BJ (cell line): ENCODE data around the gene HIVEP3. TPM values are rescaled to one million over a fixed set of nuclear protein-coding genes. Genes with fewer than 3 reads are reported as not detected.

Experiments
- CTCF ChIA-PET: fragments of 350-600 bp; formaldehyde crosslinking; extraction: SDS; loops from one replicate; lab custom pipeline; 2021; ENCODE audit warnings: antibody characterized with exemption, inconsistent platforms; lab: Yijun Ruan, JAX
- POLR2A ChIA-PET: fragments of 300-600 bp; sonication (Branson Sonifier 250); formaldehyde crosslinking; extraction: SDS; loops from one replicate; lab custom pipeline; 2021; ENCODE audit warnings: antibody characterized with exemption; lab: Charles Lee
- DNase-seq: peaks from one replicate; pipeline ENCODE4 v3.0.0-alpha.2; 2011; ENCODE audit warnings: low read depth
- H3K27me3 ChIP-seq: 2 replicates; pipeline ENCODE4 v1.6.0; 2011; ENCODE audit warnings: low read length; ENCODE audit not compliant: control insufficient read depth, insufficient read depth
- H3K36me3 ChIP-seq: 2 replicates; pipeline ENCODE4 v1.5.1; 2011; ENCODE audit warnings: low read length; ENCODE audit not compliant: control insufficient read depth, insufficient read depth
- H3K4me3 ChIP-seq: 2 replicates; pipeline ENCODE4 v1.5.1; 2011; ENCODE audit warnings: low read depth, mild to moderate bottlenecking, control low read depth, low read length
- CTCF ChIP-seq: IDR thresholded peaks from 2 replicates; pipeline ENCODE4 v1.5.1; 2011; ENCODE audit warnings: low read depth, mild to moderate bottlenecking, control low read depth, inconsistent platforms, low read length, moderate library complexity; ENCODE audit not compliant: insufficient read depth
- polyA plus RNA-seq: library from polyadenylated mRNA; depleted of rRNA; stranded (reverse); fragments of >200 nt; gene quantifications from 2 replicates; pipeline ENCODE4 v1.2.3, GENCODE V29; 2011

The HIVEP3 gene
- polyA plus RNA-seq, 1 experiment, result 4.0 TPM

- no peak for TF ChIP-seq CTCF
Observed at GRCh38 chr1:41789661-41790330, 128.9 kb downstream of the HIVEP3 start.

GRCh38 chr1:41788427-41788826 lies 130.3 kb downstream of the HIVEP3 start:
- Histone ChIP-seq H3K36me3 (no peaks in the 10 kb centered on the region), H3K27me3 (no peaks in the 10 kb centered on the region), H3K4me3 (no peak overlapping the region)
- TF ChIP-seq CTCF, result no peak
- ChIA-PET CTCF (interaction anchor here (0.6 to 3.3 kb wide), 3 partner anchors 116 to 215 kb away, joined by 3 to 18 read pairs (median 3); no protein-coding TSS in a partner anchor), POLR2A (no interaction called here)
- DNase-seq, result no peak

More at GRCh38 chr1:41789661-41790330, 128.9 kb downstream of the HIVEP3 start:
- CTCF ChIA-PET, result interaction anchor here (1.1 to 3.3 kb wide), 2 partner anchors 207 to 216 kb away, joined by 3 to 18 read pairs; no protein-coding TSS in a partner anchor
- Histone ChIP-seq H3K27me3 (no peaks in the 10 kb centered on the region), H3K4me3 (no peak overlapping the region), H3K36me3 (no peaks in the 10 kb centered on the region)
- no peak for DNase-seq
- POLR2A ChIA-PET, result no interaction called here

- CTCF ChIA-PET, result interaction anchor here (0.6 to 1.7 kb wide), 7 partner anchors 8 to 269 kb away, joined by 3 to 5 read pairs (median 4); no protein-coding TSS in a partner anchor
Observed at GRCh38 chr1:41784531-41785274, 134.0 kb downstream of the HIVEP3 start.

GRCh38 chr1:41783189-41783639 lies 135.5 kb downstream of the HIVEP3 start:
- no peak for TF ChIP-seq CTCF
- Histone ChIP-seq H3K4me3 (no peak overlapping the region), H3K27me3 (no peaks in the 10 kb centered on the region), H3K36me3 (no peaks in the 10 kb centered on the region)
- peak; percentile 77 for DNase-seq
- POLR2A ChIA-PET, result no interaction called here
- CTCF ChIA-PET, result interaction anchor here (0.9 to 1.7 kb wide), 2 partner anchors 9 to 210 kb away, joined by 3 read pairs; no protein-coding TSS in a partner anchor

More at GRCh38 chr1:41784531-41785274, 134.0 kb downstream of the HIVEP3 start:
- Histone ChIP-seq H3K27me3 (no peaks in the 10 kb centered on the region), H3K36me3 (no peaks in the 10 kb centered on the region), H3K4me3 (no peak overlapping the region)
- peak; percentile 37 for DNase-seq
- peak; percentile 16; the same call in 1 of the 2 replicates for TF ChIP-seq CTCF
- POLR2A ChIA-PET, result no interaction called here

- H3K4me3 ChIP-seq, result no peak overlapping the region
- ChIA-PET CTCF (interaction anchor here (0.9 to 1.4 kb wide), 3 partner anchors 201 to 223 kb away, joined by 3 to 5 read pairs (median 3); no protein-coding TSS in a partner anchor), POLR2A (no interaction called here)
- no peak for TF ChIP-seq CTCF
- no peak for DNase-seq
- H3K27me3 ChIP-seq, result no peaks in the 10 kb centered on the region
- H3K36me3 ChIP-seq, result no peaks in the 10 kb centered on the region
Observed at GRCh38 chr1:41780916-41781315, 137.8 kb downstream of the HIVEP3 start.
